GM19035 (cell line): ENCODE results near the gene MKNK2.
"Not testable (repeated sequence)": the region's sequence is repeated elsewhere in the genome, so short reads cannot be mapped to it uniquely, and the experiment has no call there.

Experiments
- ATAC-seq: cut with Tn5 transposase; IDR thresholded peaks from one replicate; pipeline ENCODE4 v1.9.1; 2021; ENCODE audit not compliant: unreplicated experiment

MKNK2 gene

DNA sequence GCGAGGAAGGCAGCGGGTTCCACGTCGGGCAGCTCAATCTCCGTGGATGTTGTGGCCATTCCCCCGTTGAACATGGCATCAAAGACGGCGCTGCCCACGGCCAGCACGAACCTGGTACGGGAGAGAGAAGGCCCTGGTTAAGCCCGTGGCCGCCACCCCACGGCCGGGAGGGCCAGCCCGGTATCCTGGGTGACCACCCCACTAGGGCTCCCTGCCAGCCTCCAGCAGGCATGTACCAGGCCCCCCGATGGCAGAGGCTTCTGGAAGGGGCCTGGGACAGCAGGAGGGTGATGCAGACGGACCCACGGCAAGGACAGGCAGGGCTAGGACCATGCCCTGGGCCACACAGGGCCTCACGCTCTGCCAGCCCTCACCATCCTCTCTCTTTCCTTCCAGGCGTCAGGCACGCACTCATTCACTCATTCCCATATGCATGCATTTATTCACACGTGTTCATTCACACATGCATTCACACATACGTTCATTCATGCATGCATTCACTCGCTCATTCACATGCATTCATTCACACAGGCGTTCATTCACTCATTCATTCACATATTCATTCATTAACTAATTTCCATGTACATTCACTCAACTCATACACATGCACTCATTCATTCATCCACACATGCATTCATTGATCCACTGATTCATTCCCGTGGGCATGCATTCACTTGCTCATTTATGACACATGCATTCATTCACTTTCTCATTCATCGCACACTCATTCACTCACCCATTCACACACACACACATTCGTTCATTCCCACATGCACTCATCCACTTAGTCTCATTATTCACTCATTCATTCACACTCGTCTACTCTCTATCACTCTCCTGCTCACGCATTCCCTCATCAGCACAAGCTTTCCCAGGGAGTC lies 53.5 kb downstream of the MKNK2 start:
- no peak for ATAC-seq

DNA sequence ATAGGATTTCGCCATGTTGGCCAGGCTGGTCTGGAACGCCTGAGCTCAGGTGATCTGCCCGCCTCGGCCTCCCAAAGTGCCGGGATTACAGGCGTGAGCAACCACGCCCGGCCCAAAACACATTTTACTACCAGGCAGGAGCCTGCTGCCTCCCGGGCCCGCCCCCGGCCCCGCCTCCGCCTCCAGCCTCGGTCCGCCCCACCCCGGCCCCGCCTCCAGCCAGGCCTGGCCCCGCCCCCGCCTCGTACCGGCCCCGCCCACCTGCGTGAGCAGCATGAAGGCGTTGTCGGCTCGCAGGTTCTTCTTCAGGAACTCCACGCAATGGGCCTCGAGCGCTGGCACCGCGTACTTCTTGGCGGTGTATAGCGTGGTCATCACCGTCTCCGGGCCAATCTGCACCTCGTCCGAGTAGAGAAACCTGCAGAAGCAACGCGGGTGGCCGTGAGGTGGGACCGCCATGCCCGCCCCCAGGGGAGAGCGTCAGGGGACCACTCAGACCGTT lies 58.2 kb downstream of the MKNK2 start:
- no peak for ATAC-seq

- no peak for ATAC-seq
Observed at GRCh38 chr19:1991018-1991913, 59.8 kb downstream of the MKNK2 start.

- no peak for ATAC-seq
Observed at GRCh38 chr19:1990230-1991017, 60.6 kb downstream of the MKNK2 start.

- no peak for ATAC-seq
Observed at GRCh38 chr19:1989513-1990229, 61.4 kb downstream of the MKNK2 start.

- not testable (repeated sequence) for ATAC-seq
Observed at GRCh38 chr19:1988464-1988863, 62.6 kb downstream of the MKNK2 start.
